Lower leg skin (tissue), 4 donors: ENCODE results near the gene TMEM235. TPM values are rescaled to one million over a fixed set of nuclear protein-coding genes. Genes with fewer than 3 reads are reported as not detected.

Source experiments
- DNase-seq, 2 donors: peaks; one replicate each; pipeline ENCODE4 v3.0.0-alpha.2; 2019; ENCODE audit warnings: low spot score in 2 of 2
- H3K4me3 ChIP-seq: fragments of 200-600 bp; sonication (generic); 2 replicates; pipeline ENCODE4 v1.5.1; 2017; ENCODE audit warnings: mild to moderate bottlenecking, low read depth; ENCODE audit not compliant: poor library complexity, severe bottlenecking
- POLR2A ChIP-seq, 2 donors: fragments of 450-650 bp; IDR thresholded peaks; one replicate each; pipeline ENCODE4 v1.6.1; 2016 to 2017; ENCODE audit warnings: antibody characterized with exemption in 2 of 2, mild to moderate bottlenecking in 1 of 2, moderate library complexity in 1 of 2
- WGBS, 2 donors: methylation state at CpG; one replicate each; pipeline ENCODE4 v1.1.5; 2018; 5-methylcytosine and 5-hydroxymethylcytosine counted together
- intact Hi-C: fragments of 100-400 bp; cut with DNase I; formaldehyde crosslinking; loops from one replicate; pipeline ENCODE4 v1.15.0; 2023; ENCODE audit warnings: low total_unique reads
- total RNA-seq, 4 donors: library from RNA; depleted of rRNA; stranded (reverse); fragments of >200 nt; gene quantifications; one replicate each; pipeline ENCODE4 v1.1.0, GENCODE V29; 2016
- TF ChIP-seq, protein P1 (sequence below), 3 donors: fragments of 450-650 bp; IDR thresholded peaks; one replicate each; pipeline ENCODE4 v1.5.1; 2016; ENCODE audit warnings: antibody characterized with exemption in 3 of 3, mild to moderate bottlenecking in 3 of 3, moderate library complexity in 2 of 3

TMEM235 gene
- total RNA-seq, 4 donors from 2014 or later: not detected

GRCh38 chr17:78242024-78242742 is 10.8 kb downstream of the TMEM235 start:
- intact Hi-C loops: no loop called here
- DNase-seq: no peak
- TF ChIP-seq POLR2A (IDR thresholded peaks at IDR 0.05): no peak
- TF ChIP-seq, protein P1, sequence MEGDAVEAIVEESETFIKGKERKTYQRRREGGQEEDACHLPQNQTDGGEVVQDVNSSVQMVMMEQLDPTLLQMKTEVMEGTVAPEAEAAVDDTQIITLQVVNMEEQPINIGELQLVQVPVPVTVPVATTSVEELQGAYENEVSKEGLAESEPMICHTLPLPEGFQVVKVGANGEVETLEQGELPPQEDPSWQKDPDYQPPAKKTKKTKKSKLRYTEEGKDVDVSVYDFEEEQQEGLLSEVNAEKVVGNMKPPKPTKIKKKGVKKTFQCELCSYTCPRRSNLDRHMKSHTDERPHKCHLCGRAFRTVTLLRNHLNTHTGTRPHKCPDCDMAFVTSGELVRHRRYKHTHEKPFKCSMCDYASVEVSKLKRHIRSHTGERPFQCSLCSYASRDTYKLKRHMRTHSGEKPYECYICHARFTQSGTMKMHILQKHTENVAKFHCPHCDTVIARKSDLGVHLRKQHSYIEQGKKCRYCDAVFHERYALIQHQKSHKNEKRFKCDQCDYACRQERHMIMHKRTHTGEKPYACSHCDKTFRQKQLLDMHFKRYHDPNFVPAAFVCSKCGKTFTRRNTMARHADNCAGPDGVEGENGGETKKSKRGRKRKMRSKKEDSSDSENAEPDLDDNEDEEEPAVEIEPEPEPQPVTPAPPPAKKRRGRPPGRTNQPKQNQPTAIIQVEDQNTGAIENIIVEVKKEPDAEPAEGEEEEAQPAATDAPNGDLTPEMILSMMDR (IDR thresholded peaks at IDR 0.05): no peak
- WGBS, 2 donors: 77 to 78% methylated on average over 21 of the region's 21 CpGs
- H3K4me3 ChIP-seq: no peak overlapping the region

GRCh38 chr17:78247304-78247703 is 15.9 kb downstream of the TMEM235 start:
- DNase-seq: no peak
- TF ChIP-seq, protein P1 (IDR thresholded peaks at IDR 0.05): no peak
- TF ChIP-seq POLR2A (IDR thresholded peaks at IDR 0.05): no peak
- intact Hi-C loops: no loop called here
- WGBS, 2 donors: 80 to 83% methylated on average over 8 of the region's 8 CpGs
- no peak overlapping the region for H3K4me3 ChIP-seq

GRCh38 chr17:78248051-78248914 is 16.9 kb downstream of the TMEM235 start:
- TF ChIP-seq, protein P1 (IDR thresholded peaks at IDR 0.05): no peak
- TF ChIP-seq POLR2A (IDR thresholded peaks at IDR 0.05): no peak
- 82 to 87% methylated on average over 30 of the region's 30 CpGs for WGBS, 2 donors
- H3K4me3 ChIP-seq: no peak overlapping the region
- no peak for DNase-seq
- intact Hi-C loops: no loop called here

DNA sequence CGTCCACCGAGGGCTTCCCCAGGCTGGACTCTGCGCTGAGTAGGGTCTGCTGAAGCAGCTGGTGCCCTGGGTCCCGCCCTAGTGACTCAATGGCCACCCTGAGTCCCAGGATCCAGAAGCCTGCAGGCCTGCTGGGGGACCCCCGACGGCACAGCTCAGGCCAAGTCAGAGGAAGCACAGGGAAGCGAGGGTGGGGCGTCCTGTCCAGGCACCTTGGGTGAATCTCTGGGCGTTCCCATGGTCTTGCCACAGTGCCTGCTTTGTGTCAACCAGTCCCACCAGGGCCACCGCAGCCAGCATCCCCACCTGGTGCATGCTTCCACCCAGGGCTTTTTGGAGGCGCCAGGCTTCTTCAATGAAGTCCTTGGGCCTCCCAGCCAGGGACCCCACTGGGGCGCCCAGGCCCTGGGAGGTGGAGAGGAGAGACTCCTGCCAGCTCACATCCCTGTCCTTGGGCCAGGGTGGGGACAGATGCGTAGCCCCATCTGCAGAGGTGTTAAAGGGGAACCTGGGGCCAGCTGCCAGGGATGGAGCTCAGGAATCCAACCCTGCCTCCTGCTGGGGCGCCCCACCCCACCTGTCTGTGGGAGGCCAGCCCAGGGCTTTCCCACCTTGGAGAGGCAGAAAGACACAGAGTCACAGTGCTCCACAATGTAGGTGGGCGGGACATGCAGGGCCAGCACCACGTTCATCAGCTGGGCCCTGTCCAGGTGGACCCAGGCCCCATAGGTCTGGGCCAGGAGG is 17.8 kb downstream of the TMEM235 start:
- no peak for DNase-seq
- H3K4me3 ChIP-seq: no peak overlapping the region
- TF ChIP-seq, protein P1 (IDR thresholded peaks at IDR 0.05): no peak
- no peak for TF ChIP-seq POLR2A (IDR thresholded peaks at IDR 0.05)
- intact Hi-C loops: no loop called here
- WGBS, 2 donors: 79 to 82% methylated on average over 11 to 12 of the region's 16 CpGs

GRCh38 chr17:78249818-78250806 is 18.7 kb downstream of the TMEM235 start:
- no peak overlapping the region for H3K4me3 ChIP-seq
- 56 to 69% methylated on average over 20 of the region's 20 CpGs for WGBS, 2 donors
- no peak for DNase-seq
- no peak for TF ChIP-seq POLR2A (IDR thresholded peaks at IDR 0.05)
- TF ChIP-seq, protein P1 (IDR thresholded peaks at IDR 0.05): no peak
- intact Hi-C loops: loop anchor here (5.0 kb wide), 1 partner anchor 138 kb away; no protein-coding TSS in a partner anchor
